ENCODE measurements around the gene CCDC127. TPM values are rescaled to one million over a fixed set of nuclear protein-coding genes. Genes with fewer than 3 reads are reported as not detected.

CCDC127 gene
- total RNA-seq, 4 donors from 2014 or later: 1.2 to 4.9 (median 4.8) TPM

DNA sequence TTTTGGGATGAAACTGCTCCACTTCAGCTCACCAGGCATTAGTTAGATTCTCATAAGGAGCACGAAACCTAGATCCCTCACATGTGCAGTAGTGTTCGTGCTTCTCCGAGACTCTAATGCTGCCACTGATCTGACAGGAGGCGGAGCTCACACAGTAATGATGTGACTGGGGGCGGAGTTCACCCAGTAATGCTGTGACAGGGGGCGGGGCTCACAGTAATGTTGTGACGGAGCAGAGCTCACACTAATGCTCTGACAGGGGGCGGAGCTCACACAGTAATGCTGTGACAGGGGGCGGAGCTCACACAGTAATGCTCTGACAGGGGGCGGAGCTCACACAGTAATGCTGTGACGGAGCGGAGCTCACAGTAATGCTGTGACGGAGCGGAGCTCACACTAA is 53.7 kb downstream of the CCDC127 start:
- H3K9me3 ChIP-seq: no peaks in the 10 kb centered on the region
- in situ Hi-C loops (cut with MboI; ENCODE audit: low pct_ligation_motif_present in 1 of 4, low pct_unique_long_range_greater_than_20kb in 1 of 4, low sequenced_read_pairs in 3 of 4): no loop called here
- H3K36me3 ChIP-seq: no peaks in the 10 kb centered on the region
- 76 to 100% methylated on average over 7 to 14 of the region's 14 CpGs for WGBS, 2 donors (ENCODE audit: low coverage in 1 of 2)
- no peak for TF ChIP-seq EP300 (IDR thresholded peaks at IDR 0.05; ENCODE audit: low read depth)
- TF ChIP-seq POLR2A (IDR thresholded peaks at IDR 0.05): no peak
- TF ChIP-seq POLR2AphosphoS5 (IDR thresholded peaks at IDR 0.05): no peak
- TF ChIP-seq CTCF (IDR thresholded peaks at IDR 0.05): no peak
- no peak overlapping the region for H3K27ac ChIP-seq
- intact Hi-C loops (cut with DNase I; ENCODE audit: low total_unique reads): no loop called here
- no peak for DNase-seq
- no peaks in the 10 kb centered on the region for H3K27me3 ChIP-seq
- H3K4me1 ChIP-seq: no peaks in the 10 kb centered on the region
- H3K4me3 ChIP-seq: no peak overlapping the region

GRCh38 chr5:163841-164240 is 54.1 kb downstream of the CCDC127 start:
- Histone ChIP-seq H3K36me3 (no peaks in the 10 kb centered on the region), H3K27ac (no peak overlapping the region), H3K4me3 (no peak overlapping the region), H3K27me3 (no peaks in the 10 kb centered on the region), H3K4me1 (no peaks in the 10 kb centered on the region), H3K9me3 (no peaks in the 10 kb centered on the region)
- no peak for TF ChIP-seq POLR2A (IDR thresholded peaks at IDR 0.05)
- no peak for TF ChIP-seq EP300 (IDR thresholded peaks at IDR 0.05; ENCODE audit: low read depth)
- TF ChIP-seq CTCF (IDR thresholded peaks at IDR 0.05): no peak
- no peak for TF ChIP-seq POLR2AphosphoS5 (IDR thresholded peaks at IDR 0.05)
- DNase-seq: no peak
- in situ Hi-C loops (cut with MboI; ENCODE audit: low pct_ligation_motif_present in 1 of 4, low pct_unique_long_range_greater_than_20kb in 1 of 4, low sequenced_read_pairs in 3 of 4): no loop called here
- WGBS, 2 donors (ENCODE audit: low coverage in 1 of 2): 79 to 86% methylated on average over 1 to 13 of the region's 13 CpGs
- intact Hi-C loops (cut with DNase I; ENCODE audit: low total_unique reads): no loop called here

- in situ Hi-C loops (cut with MboI; ENCODE audit: low pct_ligation_motif_present in 1 of 4, low pct_unique_long_range_greater_than_20kb in 1 of 4, low sequenced_read_pairs in 3 of 4): no loop called here
- no peak for TF ChIP-seq POLR2AphosphoS5 (IDR thresholded peaks at IDR 0.05)
- no peak for TF ChIP-seq EP300 (IDR thresholded peaks at IDR 0.05; ENCODE audit: low read depth)
- TF ChIP-seq POLR2A (IDR thresholded peaks at IDR 0.05): no peak
- TF ChIP-seq CTCF (IDR thresholded peaks at IDR 0.05): no peak
- H3K27me3 ChIP-seq: no peaks in the 10 kb centered on the region
- H3K4me1 ChIP-seq: no peaks in the 10 kb centered on the region
- H3K9me3 ChIP-seq: no peaks in the 10 kb centered on the region
- 80% methylated on average over 6 of the region's 7 CpGs; no CpG with 5 or more reads in 1 of the 2 donors for WGBS, 2 donors (ENCODE audit: low coverage in 1 of 2)
- intact Hi-C loops (cut with DNase I; ENCODE audit: low total_unique reads): no loop called here
- H3K4me3 ChIP-seq: no peak overlapping the region
- DNase-seq: no peak
- H3K36me3 ChIP-seq: no peaks in the 10 kb centered on the region
- no peak overlapping the region for H3K27ac ChIP-seq
Measured at GRCh38 chr5:163338-163620, 54.7 kb downstream of the CCDC127 start.

GRCh38 chr5:162565-163337 is 55.2 kb downstream of the CCDC127 start:
- intact Hi-C loops (cut with DNase I; ENCODE audit: low total_unique reads): no loop called here
- H3K9me3 ChIP-seq: no peaks in the 10 kb centered on the region
- H3K4me1 ChIP-seq: no peaks in the 10 kb centered on the region
- H3K36me3 ChIP-seq: no peaks in the 10 kb centered on the region
- no peak overlapping the region for H3K4me3 ChIP-seq
- 87% methylated on average over 19 of the region's 23 CpGs; no CpG with 5 or more reads in 1 of the 2 donors for WGBS, 2 donors (ENCODE audit: low coverage in 1 of 2)
- TF ChIP-seq POLR2A (IDR thresholded peaks at IDR 0.05): no peak
- no peak for TF ChIP-seq CTCF (IDR thresholded peaks at IDR 0.05)
- no peak for TF ChIP-seq EP300 (IDR thresholded peaks at IDR 0.05; ENCODE audit: low read depth)
- TF ChIP-seq POLR2AphosphoS5 (IDR thresholded peaks at IDR 0.05): no peak
- H3K27me3 ChIP-seq: no peaks in the 10 kb centered on the region
- H3K27ac ChIP-seq: no peak overlapping the region
- in situ Hi-C loops (cut with MboI; ENCODE audit: low pct_ligation_motif_present in 1 of 4, low pct_unique_long_range_greater_than_20kb in 1 of 4, low sequenced_read_pairs in 3 of 4): no loop called here
- no peak for DNase-seq
